H1 (cell line): ENCODE data around the gene C1orf115. TPM values are rescaled to one million over a fixed set of nuclear protein-coding genes. Genes with fewer than 3 reads are reported as not detected.

ENCODE experiments used
- CTCF ChIA-PET: fragments of 300-600 bp; sonication (Branson Sonifier 250); formaldehyde crosslinking; loops from one replicate; lab custom pipeline; 2021; ENCODE audit not compliant: partially characterized antibody; lab: Charles Lee
- POLR2A ChIA-PET: fragments of 300-600 bp; sonication (Branson Sonifier 250); formaldehyde crosslinking; loops from one replicate; lab custom pipeline; 2021; ENCODE audit warnings: inconsistent platforms; ENCODE audit not compliant: partially characterized antibody; lab: Charles Lee
- DNase-seq, 2 experiments: peaks; one replicate each; pipeline versions ENCODE4 v3.0.0 to v3.0.0-alpha.2; 2010 to 2022; ENCODE audit warnings: low spot score in 2 of 2, low read depth in 1 of 2, mixed read lengths in 1 of 2
- FAIRE-seq: peaks from 2 replicates; lab custom pipeline; 2011; peaks lifted over from hg19 to GRCh38; lab: Jason Lieb, UNC
- H2AFZ ChIP-seq: 2 replicates; pipeline ENCODE4 v1.8.1; 2012; ENCODE audit warnings: low read length, inconsistent platforms
- H2AK5ac ChIP-seq: 2 replicates; pipeline ENCODE4 v1.6.1; 2013; ENCODE audit warnings: low read depth, low read length
- H2BK120ac ChIP-seq: replicated peaks from 2 replicates; pipeline ENCODE3; 2013; ENCODE audit warnings: low read depth, low read length, inconsistent platforms
- H2BK12ac ChIP-seq: 2 replicates; pipeline ENCODE4 v1.6.1; 2013; ENCODE audit warnings: low read depth, low read length
- H2BK15ac ChIP-seq: 2 replicates; pipeline ENCODE4 v1.6.1; 2013; ENCODE audit warnings: low read length
- H2BK20ac ChIP-seq: 2 replicates; pipeline ENCODE4 v1.6.1; 2013; ENCODE audit warnings: low read length
- H2BK5ac ChIP-seq: 2 replicates; pipeline ENCODE4 v1.6.1; 2013; ENCODE audit warnings: low read depth, low read length
- H3K14ac ChIP-seq: 2 replicates; pipeline ENCODE4 v1.6.1; 2013; ENCODE audit warnings: inconsistent platforms; ENCODE audit not compliant: insufficient read length
- H3K18ac ChIP-seq: 2 replicates; pipeline ENCODE4 v1.6.1; 2013; ENCODE audit warnings: low read length; ENCODE audit errors: extremely low read depth
- H3K23ac ChIP-seq: 2 replicates; pipeline ENCODE4 v1.6.1; 2013; ENCODE audit warnings: inconsistent platforms; ENCODE audit not compliant: insufficient read length
- H3K23me2 ChIP-seq: 2 replicates; pipeline ENCODE4 v1.6.1; 2013; ENCODE audit warnings: low read depth, low read length
- H3K27ac ChIP-seq: 2 replicates; pipeline ENCODE4 v1.6.1; 2011; ENCODE audit warnings: low read depth, low read length, inconsistent platforms
- H3K27me3 ChIP-seq, 4 experiments: replicated peaks in 1 of 4; 1 replicate in 1 of 4; 2 replicates in 3 of 4; pipeline versions ENCODE4 v1.6.1 to v1.8.1; 2011 to 2013; ENCODE audit warnings: low read length in 3 of 4, mild to moderate bottlenecking in 3 of 4, inconsistent platforms in 2 of 4, mixed read lengths in 2 of 4, moderate library complexity in 1 of 4; ENCODE audit not compliant: control insufficient read depth in 3 of 4, insufficient read depth in 3 of 4; ENCODE audit errors: extremely low read depth in 1 of 4
- H3K36me3 ChIP-seq, 4 experiments: 2 replicates each; pipeline versions ENCODE4 v1.6.1 to v1.8.1; 2011 to 2013; ENCODE audit warnings: mild to moderate bottlenecking in 4 of 4, low read length in 3 of 4, moderate library complexity in 2 of 4, control low read depth in 1 of 4, inconsistent platforms in 1 of 4; ENCODE audit not compliant: insufficient read depth in 4 of 4, control insufficient read depth in 2 of 4
- H3K4ac ChIP-seq: replicated peaks from 2 replicates; pipeline ENCODE3; 2013; ENCODE audit warnings: low read length, low read depth, mixed read lengths, inconsistent platforms; ENCODE audit not compliant: insufficient read length
- H3K4me1 ChIP-seq, 4 experiments: replicated peaks in 1 of 4; 1 replicate in 1 of 4; 2 replicates in 3 of 4; pipeline versions ENCODE4 v1.6.1 to v1.8.1; 2011 to 2013; ENCODE audit warnings: low read length in 3 of 4, inconsistent platforms in 2 of 4, mixed read lengths in 1 of 4; ENCODE audit not compliant: insufficient read depth in 4 of 4, control insufficient read depth in 3 of 4
- H3K4me2 ChIP-seq, 2 experiments: 2 replicates each; pipeline versions ENCODE4 v1.6.1 to v1.8.1; 2011 to 2013; ENCODE audit warnings: low read depth in 2 of 2, low read length in 2 of 2, control low read depth in 1 of 2, inconsistent platforms in 1 of 2, mild to moderate bottlenecking in 1 of 2; ENCODE audit not compliant: insufficient read depth in 1 of 2
- H3K4me3 ChIP-seq, 4 experiments: fragments of 200-600, 300-600 bp in 1 of 4; sonication (generic), shearing (Covaris generic), sonication (Bioruptor Twin) in 1 of 4; 2 replicates each; pipeline versions ENCODE4 v1.5.1 to v1.8.1; 2011 to 2016; ENCODE audit warnings: low read length in 4 of 4, low read depth in 3 of 4, control low read depth in 2 of 4, inconsistent platforms in 2 of 4, mild to moderate bottlenecking in 2 of 4, mixed read lengths in 1 of 4, moderate library complexity in 1 of 4; ENCODE audit not compliant: insufficient read depth in 2 of 4; ENCODE audit errors: extremely low read depth in 1 of 4
- H3K56ac ChIP-seq: replicated peaks from 2 replicates; pipeline ENCODE3; 2013; ENCODE audit warnings: low read depth, mild to moderate bottlenecking, mixed read lengths, low read length, inconsistent platforms; ENCODE audit not compliant: insufficient read length
- H3K79me1 ChIP-seq: 2 replicates; pipeline ENCODE4 v1.6.1; 2013; ENCODE audit warnings: low read depth, low read length, control low read depth
- H3K79me2 ChIP-seq, 2 experiments: 2 replicates each; pipeline versions ENCODE4 v1.6.1 to v1.8.1; 2012 to 2013; ENCODE audit warnings: low read length in 2 of 2, mild to moderate bottlenecking in 2 of 2, inconsistent platforms in 1 of 2; ENCODE audit not compliant: insufficient read depth in 2 of 2, control insufficient read depth in 1 of 2
- H3K9ac ChIP-seq, 4 experiments: replicated peaks in 1 of 4; 1 replicate in 1 of 4; 2 replicates in 3 of 4; pipeline versions ENCODE4 v1.6.1 to v1.8.1; 2011 to 2013; ENCODE audit warnings: low read depth in 3 of 4, low read length in 3 of 4, control low read depth in 2 of 4, mild to moderate bottlenecking in 2 of 4, moderate library complexity in 2 of 4, inconsistent platforms in 1 of 4; ENCODE audit errors: extremely low read depth in 1 of 4
- H3K9me3 ChIP-seq, 2 experiments: 2 replicates each; pipeline versions ENCODE4 v1.6.1 to v1.8.1; 2012 to 2013; ENCODE audit warnings: mild to moderate bottlenecking in 2 of 2, moderate library complexity in 2 of 2, control low read depth in 1 of 2, inconsistent platforms in 1 of 2, low read depth in 1 of 2, low read length in 1 of 2, mixed read lengths in 1 of 2; ENCODE audit not compliant: insufficient read depth in 2 of 2
- H4K20me1 ChIP-seq, 2 experiments: replicated peaks in 1 of 2; 2 replicates each; pipeline versions ENCODE3 to v1.8.1; 2011 to 2013; ENCODE audit warnings: inconsistent platforms in 2 of 2, low read length in 2 of 2, mild to moderate bottlenecking in 1 of 2; ENCODE audit not compliant: insufficient read depth in 2 of 2, control insufficient read depth in 1 of 2
- H4K5ac ChIP-seq: 2 replicates; pipeline ENCODE4 v1.6.1; 2013; ENCODE audit warnings: low read length, low read depth, mixed read lengths, inconsistent platforms; ENCODE audit not compliant: insufficient read length
- H4K8ac ChIP-seq: 2 replicates; pipeline ENCODE4 v1.8.0; 2013; ENCODE audit warnings: mild to moderate bottlenecking, moderate library complexity, low read length, inconsistent platforms; ENCODE audit not compliant: insufficient read depth; ENCODE audit errors: extremely low read depth
- H4K91ac ChIP-seq: replicated peaks from 2 replicates; pipeline ENCODE3; 2013; ENCODE audit warnings: low read length, mixed read lengths, inconsistent platforms; ENCODE audit not compliant: insufficient read length
- BCL11A ChIP-seq, 2 experiments: IDR thresholded peaks; one replicate each; pipeline ENCODE4 v1.6.1; 2011; ENCODE audit warnings: low read depth in 2 of 2, low read length in 2 of 2, mild to moderate bottlenecking in 2 of 2
- CTBP2 ChIP-seq: IDR thresholded peaks from 2 replicates; pipeline ENCODE4 v1.7.0; 2011; ENCODE audit warnings: borderline replicate concordance, mild to moderate bottlenecking, moderate library complexity, mixed read lengths, low read length; ENCODE audit not compliant: insufficient read depth, insufficient read length
- CTCF ChIP-seq, 3 experiments: IDR thresholded peaks; 1 replicate in 2 of 3; 2 replicates in 1 of 3; pipeline versions ENCODE4 v1.5.1 to v1.6.1; 2011; ENCODE audit warnings: low read length in 3 of 3, mild to moderate bottlenecking in 3 of 3, inconsistent platforms in 2 of 3, low read depth in 1 of 3, moderate library complexity in 1 of 3; ENCODE audit not compliant: insufficient read depth in 1 of 3; ENCODE audit errors: control extremely low read depth in 1 of 3
- NANOG ChIP-seq: IDR thresholded peaks from 2 replicates; pipeline ENCODE4 v1.6.1; 2011; ENCODE audit warnings: low read length, low read depth, mild to moderate bottlenecking, inconsistent platforms; ENCODE audit not compliant: insufficient read depth, poor library complexity, severe bottlenecking
- RAD21 ChIP-seq, 2 experiments: IDR thresholded peaks in 1 of 2; conservative IDR thresholded peaks in 1 of 2; 2 replicates each; pipeline ENCODE4 v1.6.1; 2011; ENCODE audit warnings: low read depth in 2 of 2, low read length in 2 of 2, improper control_type of control experiment in 1 of 2, inconsistent platforms in 1 of 2, mild to moderate bottlenecking in 1 of 2, moderate library complexity in 1 of 2
- SIRT6 ChIP-seq: IDR thresholded peaks from one replicate; pipeline ENCODE4 v1.7.1; 2012; ENCODE audit warnings: low read length, inconsistent platforms
- SP4 ChIP-seq: IDR thresholded peaks from 2 replicates; pipeline ENCODE4 v1.6.1; 2012; ENCODE audit warnings: low read length, inconsistent platforms
- USF2 ChIP-seq: IDR thresholded peaks from 2 replicates; pipeline ENCODE4 v1.6.1; 2011; ENCODE audit warnings: low read length, improper control_type of control experiment
- YY1 ChIP-seq: IDR thresholded peaks from 2 replicates; pipeline ENCODE4 v1.6.1; 2011; ENCODE audit warnings: low read depth, mild to moderate bottlenecking, low read length
- WGBS, 2 experiments: shearing (Covaris generic) in 1 of 2; methylation state at CpG; one replicate each; pipeline versions ENCODE4 v1.1.6 to v1.1.7; 2013 to 2015; ENCODE audit warnings: low lambda C conversion rate in 2 of 2, mixed read lengths in 2 of 2, inconsistent platforms in 1 of 2, low coverage in 1 of 2, missing lambda C conversion rate in 1 of 2; ENCODE audit not compliant: insufficient replicate concordance in 2 of 2, insufficient coverage in 1 of 2, insufficient read length in 1 of 2; ENCODE audit errors: extremely low coverage in 1 of 2, missing lambda C conversion rate in 1 of 2; 5-methylcytosine and 5-hydroxymethylcytosine counted together
- polyA plus RNA-seq, 7 experiments: library from polyadenylated mRNA; depleted of rRNA in 3 of 7; stranded (reverse) in 5 of 7; unstranded in 2 of 7; fragments of >200 nt in 5 of 7; fragments of 200-250 nt in 2 of 7; gene quantifications; 1 replicate in 5 of 7; 2 replicates in 1 of 7; 4 replicates in 1 of 7; pipeline versions ENCODE4 v1.2.1 to v1.2.3, GENCODE V29; 2011 to 2013; ENCODE audit warnings: missing spikeins in 2 of 7, mixed read lengths in 2 of 7
- total RNA-seq: library from RNA; stranded (reverse); fragmentation: NEBNext Ultra II Directional; extraction: Animal tissue kit (Norgen Biotek cat#: 25700); gene quantifications from 2 replicates; pipeline ENCODE4 v1.2.1, GENCODE V29; 2021

C1orf115 gene
- total and polyA plus RNA-seq, 2 of the 8 experiments (the other 6 are each of a cell fraction or from before 2014, with no cell fraction given): 3.5 to 5.6 TPM

GRCh38 chr1:220680085-220680687 lies 10.0 kb upstream of the C1orf115 start:
- no peak overlapping the region for H4K91ac ChIP-seq
- H3K79me1 ChIP-seq: no peaks in the 10 kb centered on the region
- no peak overlapping the region for H2AFZ ChIP-seq
- H3K18ac ChIP-seq: no peak overlapping the region
- no peak overlapping the region for H2BK5ac ChIP-seq
- DNase-seq (no peak), FAIRE-seq (peak; percentile 68)
- H3K23ac ChIP-seq: no peak overlapping the region
- no peak overlapping the region for H3K14ac ChIP-seq
- H2AK5ac ChIP-seq: no peak overlapping the region
- no peak overlapping the region for H3K4ac ChIP-seq
- no peak overlapping the region for H2BK120ac ChIP-seq
- H4K5ac ChIP-seq: no peak overlapping the region
- WGBS, 2 experiments: 39% methylated on average over 7 of the region's 7 CpGs; no CpG with 5 or more reads in 1 of the 2 experiments
- H3K9ac ChIP-seq: no peak overlapping the region
- no peaks in the 10 kb centered on the region for H3K79me2 ChIP-seq
- H3K27ac ChIP-seq: no peak overlapping the region
- no peak overlapping the region for H2BK12ac ChIP-seq
- H2BK20ac ChIP-seq: no peak overlapping the region
- H2BK15ac ChIP-seq: no peak overlapping the region
- H3K27me3 ChIP-seq: no peaks in the 10 kb centered on the region
- H3K9me3 ChIP-seq: no peaks in the 10 kb centered on the region
- H3K4me1 ChIP-seq: no peaks in the 10 kb centered on the region
- ChIA-PET CTCF (interaction anchor here (0.6 to 4.7 kb wide), 16 partner anchors 10 to 399 kb away, joined by 3 to 27 read pairs (median 4); partner anchors contain the start of gene C1orf115), POLR2A (no interaction called here)
- no peaks in the 10 kb centered on the region for H4K20me1 ChIP-seq
- no peaks in the 10 kb centered on the region for H3K36me3 ChIP-seq
- H3K23me2 ChIP-seq: no peaks in the 10 kb centered on the region
- no peak overlapping the region for H3K56ac ChIP-seq
- H3K4me2 ChIP-seq: no peak overlapping the region
- H4K8ac ChIP-seq: no peak overlapping the region
- H3K4me3 ChIP-seq: no peak overlapping the region
- TF ChIP-seq CTCF (IDR thresholded peaks at IDR 0.05; ENCODE audit: control extremely low read depth in 1 of 3, insufficient read depth in 1 of 3, low read depth in 1 of 3, low read length in 3 of 3) (peak; percentile 53 to 79 (median 73)), SIRT6 (no peak), YY1 (no peak), SP4 (no peak), USF2 (no peak), NANOG (no peak), BCL11A (IDR thresholded peaks at IDR 0.05; ENCODE audit: low read depth in 2 of 2, low read length in 2 of 2) (no peak), RAD21 (IDR thresholded peaks at IDR 0.05 in 1 of 2, conservative IDR thresholded peaks at IDR 0.05 in 1 of 2; ENCODE audit: low read depth in 2 of 2, low read length in 2 of 2) (peak; percentile 81 to 85), CTBP2 (no peak)
